Cerebellar cortex (tissue), 1 donor: ENCODE data around the gene TUBD1.

Source experiments
- DNase-seq: peaks from one replicate; pipeline ENCODE4 v3.0.0-alpha.2; 2015; ENCODE audit warnings: low spot score

The TUBD1 gene

DNA sequence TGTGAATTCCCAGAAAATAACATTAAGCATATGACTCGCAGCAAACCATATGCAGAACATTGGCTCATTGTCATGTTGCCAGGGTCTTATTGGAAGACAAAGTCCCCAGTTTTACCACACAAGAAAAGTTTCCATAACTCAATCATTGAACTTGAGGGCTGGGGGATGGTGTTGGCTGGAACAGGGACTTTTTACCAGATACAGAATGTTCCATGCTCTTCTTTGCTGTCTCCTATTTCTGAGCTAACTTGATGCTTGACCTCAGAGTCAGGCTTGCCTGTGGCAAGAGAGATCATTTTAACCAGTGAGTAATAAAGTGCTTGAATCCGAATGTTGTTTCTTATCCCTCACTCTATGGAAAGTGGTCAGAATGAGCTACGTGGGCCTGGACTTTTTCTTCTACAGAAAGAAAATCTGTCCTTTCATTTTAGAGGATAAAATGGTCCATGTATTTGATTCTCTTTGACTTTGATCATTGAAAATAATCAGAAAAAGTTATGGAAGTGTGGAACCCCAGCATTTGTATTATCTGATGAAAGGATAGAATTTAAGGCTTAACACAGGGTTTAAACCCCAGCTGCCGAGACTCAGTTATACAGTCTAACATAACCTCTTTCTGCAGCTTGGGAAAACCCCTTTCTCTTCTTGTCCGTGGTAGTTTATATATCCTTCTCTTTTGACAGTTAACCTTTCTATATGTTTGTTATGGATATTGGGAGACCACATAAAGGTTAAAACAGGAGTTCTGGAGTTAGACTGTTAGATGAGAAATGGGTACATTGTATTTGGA is 67.0 kb downstream of the TUBD1 start:
- DNase-seq = no peak

DNA sequence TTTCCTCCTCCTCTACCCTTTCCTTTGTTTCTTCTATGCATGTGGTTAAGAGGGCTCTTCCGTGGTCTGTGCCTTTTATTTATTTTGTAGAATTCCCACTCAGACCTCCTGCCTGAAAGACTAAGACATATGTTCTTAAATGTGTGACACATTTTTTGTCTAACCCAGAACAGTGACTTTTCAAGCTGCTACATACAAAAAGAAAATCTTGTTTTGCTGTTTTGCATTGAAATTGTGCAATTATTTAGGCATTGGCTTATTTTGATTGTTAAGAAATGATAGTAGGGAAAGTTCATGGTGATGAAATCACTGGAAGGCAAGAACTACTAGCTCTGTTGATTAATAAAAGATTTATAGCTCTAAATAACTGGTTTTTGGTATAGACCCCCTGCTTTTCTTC is 76.8 kb downstream of the TUBD1 start:
- no peak for DNase-seq

DNA sequence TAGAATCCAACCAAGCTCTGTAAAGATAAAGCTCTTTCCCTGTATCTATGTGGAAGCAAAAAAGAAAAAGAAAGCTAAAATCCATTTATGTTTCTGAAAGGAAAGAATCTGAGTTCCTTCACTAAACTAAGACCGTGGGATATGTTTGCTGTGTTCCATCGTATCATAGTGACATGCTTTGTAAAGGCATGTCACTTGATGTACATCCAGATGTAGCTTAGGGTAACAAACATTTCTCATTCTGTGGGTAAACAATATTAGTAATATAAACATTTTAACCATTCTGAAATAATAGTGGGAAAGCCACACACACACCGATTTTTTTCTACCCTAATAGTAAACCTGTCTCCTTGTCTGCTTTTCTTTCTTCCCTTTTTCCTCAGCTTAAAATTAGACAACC is 78.1 kb downstream of the TUBD1 start:
- no peak for DNase-seq

DNA sequence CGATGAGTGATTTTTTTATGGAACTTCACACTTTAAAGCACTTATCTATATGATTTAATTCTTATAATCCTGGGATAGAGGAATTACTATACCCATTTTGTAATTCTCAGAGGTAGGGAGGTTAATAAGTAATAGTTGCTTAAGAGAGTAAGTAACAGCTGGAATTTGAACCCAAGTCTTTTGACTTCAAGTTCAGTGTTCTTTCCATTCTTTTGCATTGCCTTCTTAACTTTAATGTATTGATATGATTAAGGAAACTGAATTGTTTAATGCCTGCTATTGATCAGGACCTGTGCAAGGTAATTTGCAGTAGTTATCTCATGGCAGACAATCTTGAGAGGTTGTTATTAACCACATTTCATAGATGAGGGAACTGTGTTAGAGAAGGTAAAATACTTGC is 78.5 kb downstream of the TUBD1 start:
- DNase-seq = no peak

DNA sequence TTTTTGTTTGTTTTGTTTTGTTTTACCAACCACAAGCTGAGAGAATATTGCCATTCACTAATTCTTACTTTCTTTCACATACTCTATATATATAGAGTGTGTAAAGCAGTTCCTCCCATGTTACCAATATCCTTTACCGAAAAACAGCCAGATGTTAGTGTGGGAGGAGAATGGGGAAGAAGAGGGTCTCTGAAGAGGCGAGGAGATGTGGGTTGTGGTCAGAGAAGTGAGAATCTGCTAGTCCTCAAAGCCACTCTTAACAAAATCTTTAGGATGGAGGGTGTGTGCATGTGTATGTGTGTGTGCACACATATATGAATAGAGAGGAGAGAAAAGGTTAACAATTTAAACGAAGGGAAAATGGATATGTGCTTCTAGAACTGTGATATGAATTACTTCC is 80.6 kb downstream of the TUBD1 start:
- no peak for DNase-seq

DNA sequence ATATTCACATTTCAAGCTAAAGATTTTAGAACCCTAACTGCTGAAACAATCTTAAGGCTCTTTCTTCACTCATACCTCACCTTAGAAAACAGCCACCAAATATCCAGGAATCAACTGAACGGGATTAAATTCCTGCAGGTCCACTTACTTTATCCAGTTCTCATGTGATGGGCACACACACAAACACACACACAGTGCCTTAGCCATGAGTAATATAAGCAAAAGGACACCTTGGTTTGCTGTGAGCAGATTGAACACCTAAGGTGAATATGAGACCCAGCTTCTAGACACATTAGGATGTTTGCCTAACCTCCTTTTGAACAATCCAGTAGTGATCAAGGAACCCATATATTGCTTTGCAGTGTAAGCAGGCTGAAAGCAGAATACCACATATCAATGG is 81.5 kb downstream of the TUBD1 start:
- DNase-seq = no peak

DNA sequence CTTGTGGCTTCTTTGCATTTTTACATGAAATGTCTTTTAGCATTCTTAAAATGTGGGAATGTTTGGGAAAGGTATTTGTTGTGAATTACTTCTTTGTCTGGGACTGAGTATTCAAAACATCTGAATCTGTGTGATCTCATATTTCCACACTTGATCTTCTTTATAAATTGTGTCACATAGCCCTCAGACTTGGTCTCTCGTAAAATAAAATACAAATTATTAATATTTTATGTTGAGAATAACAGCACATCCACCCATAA is 81.9 kb downstream of the TUBD1 start:
- DNase-seq = no peak
